NAMALWA (cell line): Measurements from ENCODE around the gene TMEM178B.
A peak's percentile ranks its signal among the peaks of the same experiment; 100 is the strongest.

Experiments
- DNase-seq: peaks from one replicate; pipeline ENCODE4 v3.0.0-alpha.2; 2015; ENCODE audit warnings: low spot score

The TMEM178B gene

DNA sequence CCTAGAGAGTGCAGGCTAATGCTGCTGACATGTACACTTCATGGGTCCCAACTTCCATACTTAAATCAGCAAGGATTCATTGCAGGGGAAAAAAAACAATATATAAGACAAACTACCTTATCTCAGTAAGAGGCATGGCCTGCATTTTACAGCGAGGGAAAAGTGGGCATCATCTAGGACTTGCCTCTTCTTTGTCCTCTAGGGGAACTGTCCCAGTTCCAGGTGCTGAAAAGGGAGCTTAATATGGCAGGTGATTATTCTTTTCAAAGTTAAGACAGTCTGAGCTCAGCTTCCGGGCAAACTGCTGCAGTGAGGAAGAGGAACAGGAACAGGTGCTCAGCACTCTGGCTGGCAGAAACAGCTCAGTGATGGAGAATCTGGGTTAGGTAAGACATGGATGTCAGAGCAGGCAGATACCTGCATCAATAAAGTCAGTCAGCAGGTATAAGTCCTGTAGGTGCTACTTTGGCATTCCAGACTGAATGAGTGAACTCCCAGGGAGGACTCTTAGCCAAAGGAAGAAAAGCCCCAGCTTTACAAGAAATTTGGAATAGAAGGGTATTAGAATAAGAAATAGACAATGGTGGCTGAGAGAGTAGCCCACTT lies 147.2 kb downstream of the TMEM178B start:
- DNase-seq: peak; percentile 14

GRCh38 chr7:141225916-141226618 lies 152.2 kb downstream of the TMEM178B start:
- no peak for DNase-seq

DNA sequence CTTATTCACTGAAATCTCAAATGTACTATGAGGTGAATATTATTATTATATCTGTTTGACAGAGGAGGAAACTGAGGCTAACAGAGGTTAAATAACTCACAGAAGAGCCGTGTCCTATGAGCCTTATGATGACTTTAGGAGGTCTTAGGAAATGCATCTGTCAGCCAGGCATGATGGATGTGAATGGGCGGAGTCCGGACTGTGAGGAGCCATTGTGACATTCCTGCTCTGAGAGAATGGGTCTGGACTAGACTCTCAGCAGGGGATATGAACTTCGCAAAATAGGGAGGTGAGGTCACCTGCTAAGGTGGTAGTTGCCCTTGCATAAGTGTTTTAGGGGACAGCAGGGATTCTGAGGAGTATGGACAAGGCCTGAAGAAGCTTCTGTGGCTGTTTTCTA lies 153.6 kb downstream of the TMEM178B start:
- no peak for DNase-seq

DNA sequence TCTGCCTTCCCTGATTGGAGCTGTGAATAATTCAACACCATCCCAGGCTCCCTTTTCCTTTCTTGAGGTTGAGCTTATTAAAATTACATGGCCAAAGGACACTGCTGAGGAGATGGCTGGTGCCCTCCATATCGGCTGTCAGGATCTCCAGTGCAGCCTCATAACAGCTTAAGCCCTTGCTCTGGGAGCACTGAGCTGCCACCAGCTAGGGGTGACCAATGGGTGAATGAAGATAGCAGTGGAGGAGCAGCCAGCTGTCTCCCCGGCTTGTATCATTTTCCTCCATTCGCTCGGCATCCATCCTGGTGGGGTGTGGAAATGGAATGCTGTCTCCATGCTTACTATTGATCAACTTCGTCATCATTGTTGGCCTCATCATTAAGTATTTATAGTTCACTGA lies 154.6 kb downstream of the TMEM178B start:
- no peak for DNase-seq

GRCh38 chr7:141231018-141231792 lies 157.3 kb downstream of the TMEM178B start:
- no peak for DNase-seq

DNA sequence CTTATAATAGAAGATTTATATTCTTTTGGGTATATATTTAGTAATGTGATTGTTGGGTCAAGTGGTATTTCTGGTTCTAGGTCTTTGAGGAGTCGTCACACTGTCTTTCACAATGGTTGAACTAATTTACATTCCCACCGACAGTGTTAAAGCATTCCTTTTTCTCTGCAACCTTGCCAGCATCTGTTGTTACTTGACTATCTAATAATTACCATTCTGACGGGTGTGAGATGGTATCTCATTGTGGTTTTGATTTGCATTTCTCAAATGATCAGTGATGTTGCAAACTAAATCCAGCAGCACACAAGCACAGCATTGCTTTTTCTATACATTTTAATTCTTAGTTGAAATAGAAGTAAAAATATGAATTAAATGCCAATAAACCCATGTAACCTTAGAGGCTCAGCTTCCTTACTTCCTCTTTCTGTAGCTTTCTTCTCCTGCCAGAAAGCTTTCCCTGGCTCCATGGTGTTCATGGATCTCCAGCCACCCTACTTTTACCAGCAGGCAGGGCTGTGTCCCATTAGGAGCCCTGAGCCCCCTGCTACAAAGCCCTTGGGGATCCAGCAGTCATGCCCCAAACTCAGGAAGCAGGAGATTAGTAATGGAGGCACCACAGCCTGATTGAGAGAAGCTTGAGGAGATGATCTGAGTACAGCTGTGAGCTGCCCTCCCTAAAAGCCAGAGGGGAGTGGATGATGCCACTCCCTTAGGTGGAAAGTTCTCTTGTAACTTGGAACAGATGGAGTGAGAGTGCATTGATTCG lies 158.6 kb downstream of the TMEM178B start:
- no peak for DNase-seq

- no peak for DNase-seq
Measured at GRCh38 chr7:141234335-141235105, 160.7 kb downstream of the TMEM178B start.

- DNase-seq: no peak
Measured at GRCh38 chr7:141235656-141236055, 161.8 kb downstream of the TMEM178B start.

GRCh38 chr7:141238596-141239243 lies 164.9 kb downstream of the TMEM178B start:
- no peak for DNase-seq

DNA sequence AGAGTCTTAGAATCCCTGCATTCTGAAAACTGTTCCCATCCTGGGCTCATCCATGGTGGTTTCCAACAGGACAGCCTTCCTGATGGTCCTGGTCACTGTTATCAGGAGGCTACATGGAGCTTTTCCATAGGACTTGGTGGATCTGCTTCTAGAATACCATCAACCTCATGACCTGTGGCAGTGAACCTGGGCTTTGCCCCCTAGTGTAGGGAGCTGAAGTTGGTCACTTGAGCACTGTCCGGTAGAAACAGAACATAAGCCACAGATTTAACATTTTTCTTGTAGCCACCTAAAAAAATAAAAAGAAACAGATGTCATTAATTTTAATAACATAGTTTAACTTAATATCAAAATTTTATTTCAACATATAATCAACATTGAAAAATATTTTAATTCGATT lies 165.8 kb downstream of the TMEM178B start:
- DNase-seq: no peak

- DNase-seq: no peak
Measured at GRCh38 chr7:141242568-141242967, 168.7 kb downstream of the TMEM178B start.

GRCh38 chr7:141243368-141243767 lies 169.5 kb downstream of the TMEM178B start:
- no peak for DNase-seq

DNA sequence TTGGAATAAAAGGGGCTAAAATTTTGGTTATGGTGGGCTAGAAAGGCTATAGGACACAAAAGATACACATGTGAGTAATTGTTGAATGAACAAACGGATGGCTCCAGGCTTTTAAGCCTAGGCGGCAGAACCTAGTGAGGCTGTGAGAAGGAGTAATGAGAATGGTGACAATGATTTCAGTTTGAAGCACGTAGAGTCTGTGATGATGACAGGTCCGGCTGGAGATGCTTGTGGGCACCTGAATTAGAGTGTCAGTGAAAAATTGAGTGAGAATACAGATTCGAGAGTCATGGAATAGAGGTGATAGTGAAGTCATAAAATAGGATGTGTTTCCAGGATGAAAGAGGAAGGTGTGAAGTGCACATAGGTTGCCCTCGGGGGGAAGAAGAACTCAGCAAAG lies 170.6 kb downstream of the TMEM178B start:
- no peak for DNase-seq

GRCh38 chr7:141246426-141246825 lies 172.6 kb downstream of the TMEM178B start:
- DNase-seq: no peak

DNA sequence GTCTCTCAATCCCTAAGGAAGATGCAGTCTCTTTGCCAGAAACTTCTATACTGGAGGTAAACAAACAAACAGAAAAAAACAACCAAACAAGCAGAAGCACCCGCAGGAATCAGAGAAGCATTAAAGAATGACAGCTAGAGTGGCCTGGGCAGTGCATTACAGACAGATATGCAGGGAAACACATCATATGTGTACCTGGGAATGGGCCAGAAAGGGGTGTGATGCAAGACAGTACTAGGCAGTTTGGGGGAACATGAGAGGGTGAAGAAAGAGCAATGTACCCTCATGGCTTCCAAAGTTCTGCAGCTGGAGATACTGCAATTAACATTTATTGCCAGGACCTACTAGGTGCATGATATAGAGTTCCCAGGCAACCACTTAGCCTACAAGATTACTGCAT lies 177.3 kb downstream of the TMEM178B start:
- no peak for DNase-seq

DNA sequence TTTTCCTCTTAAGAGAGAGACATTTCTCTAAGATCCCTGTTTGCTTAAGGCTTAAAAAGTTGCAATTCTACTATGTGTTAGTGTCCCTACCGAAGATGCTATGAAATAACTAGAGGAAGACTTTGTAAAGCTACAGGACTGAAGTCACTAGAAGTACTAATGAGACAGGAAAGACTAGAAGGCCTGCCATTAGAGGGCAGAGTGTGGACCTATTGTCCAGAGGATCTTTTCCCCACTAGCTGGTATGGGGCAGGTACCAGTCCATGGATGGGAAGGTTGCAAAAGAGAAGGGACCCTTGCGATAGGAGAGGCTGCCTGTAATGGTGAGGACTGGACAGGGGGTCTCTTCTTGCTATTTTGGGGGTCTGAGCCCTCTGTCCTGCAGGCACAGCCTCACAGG lies 178.1 kb downstream of the TMEM178B start:
- DNase-seq: no peak

- DNase-seq: no peak
Measured at GRCh38 chr7:141257597-141257996, 183.7 kb downstream of the TMEM178B start.

DNA sequence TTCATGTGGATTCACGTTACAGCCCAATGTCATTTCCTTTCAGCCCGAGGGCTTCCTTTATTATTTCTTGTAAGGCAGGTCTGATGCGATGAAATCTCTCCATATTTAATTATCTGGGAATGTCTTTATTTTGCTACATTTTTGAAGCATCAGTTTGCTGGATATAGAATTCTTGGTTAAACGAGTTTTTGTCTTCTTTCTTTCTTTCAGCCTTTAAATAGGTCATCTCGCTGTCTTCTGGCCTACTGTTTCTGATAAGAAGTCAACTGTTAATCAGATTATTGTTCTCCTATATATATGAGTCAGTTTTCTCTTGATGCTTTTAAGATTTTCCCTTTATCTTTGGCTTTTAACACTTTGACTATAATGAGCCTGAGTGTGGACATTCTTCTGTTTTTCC lies 184.7 kb downstream of the TMEM178B start:
- no peak for DNase-seq

- DNase-seq: peak; percentile 9
Measured at GRCh38 chr7:141262101-141263090, 188.5 kb downstream of the TMEM178B start.

- DNase-seq: no peak
Measured at GRCh38 chr7:141263508-141263907, 189.6 kb downstream of the TMEM178B start.
